GM18907 (cell line): ENCODE results near the gene CXCL3.
A peak's percentile ranks its signal among the peaks of the same experiment; 100 is the strongest.
"Not testable (repeated sequence)": the region's sequence is repeated elsewhere in the genome, so short reads cannot be mapped to it uniquely, and the experiment has no call there.

Experiments
- ATAC-seq: cut with Tn5 transposase; IDR thresholded peaks from one replicate; pipeline ENCODE4 v1.9.1; 2021; ENCODE audit warnings: mild to moderate bottlenecking, moderate library complexity; ENCODE audit not compliant: unreplicated experiment

The CXCL3 gene

GRCh38 chr4:74038425-74039314 lies at the start of gene CXCL3:
CXCL3 (minus strand) TSS chr4:74038689; CDS start chr4:74038611, 78 bp downstream.
- ATAC-seq = peak; percentile 76

GRCh38 chr4:74087481-74087880 lies 49.0 kb upstream of the CXCL3 start:
- no peak for ATAC-seq

GRCh38 chr4:74085669-74086068 lies 47.2 kb upstream of the CXCL3 start:
- no peak for ATAC-seq

- ATAC-seq = no peak
Observed at GRCh38 chr4:74084984-74085383, 46.5 kb upstream of the CXCL3 start.

- no peak for ATAC-seq
Observed at GRCh38 chr4:74083546-74083945, 45.1 kb upstream of the CXCL3 start.

GRCh38 chr4:74081035-74081434 lies 42.5 kb upstream of the CXCL3 start:
- no peak for ATAC-seq

- ATAC-seq = not testable (repeated sequence)
Observed at GRCh38 chr4:74080351-74080750, 41.9 kb upstream of the CXCL3 start.

GRCh38 chr4:74079024-74079423 lies 40.5 kb upstream of the CXCL3 start:
- not testable (repeated sequence) for ATAC-seq

GRCh38 chr4:74073358-74073757 lies 34.9 kb upstream of the CXCL3 start:
- no peak for ATAC-seq

GRCh38 chr4:74072739-74073138 lies 34.2 kb upstream of the CXCL3 start:
- no peak for ATAC-seq

- no peak for ATAC-seq
Observed at GRCh38 chr4:74067586-74067985, 29.1 kb upstream of the CXCL3 start.

GRCh38 chr4:74066232-74066631 lies 27.7 kb upstream of the CXCL3 start:
- ATAC-seq = no peak

GRCh38 chr4:74065115-74065642 lies 26.7 kb upstream of the CXCL3 start:
- ATAC-seq = no peak

- no peak for ATAC-seq
Observed at GRCh38 chr4:74063859-74064258, 25.4 kb upstream of the CXCL3 start.

GRCh38 chr4:74062953-74063352 lies 24.5 kb upstream of the CXCL3 start:
- no peak for ATAC-seq

- no peak for ATAC-seq
Observed at GRCh38 chr4:74061430-74061829, 22.9 kb upstream of the CXCL3 start.

- ATAC-seq = no peak
Observed at GRCh38 chr4:74059161-74059829, 20.8 kb upstream of the CXCL3 start.

GRCh38 chr4:74058048-74058651 lies 19.7 kb upstream of the CXCL3 start:
- ATAC-seq = no peak

GRCh38 chr4:74057588-74057987 lies 19.1 kb upstream of the CXCL3 start:
- no peak for ATAC-seq

GRCh38 chr4:74056858-74057562 lies 18.5 kb upstream of the CXCL3 start:
- ATAC-seq = no peak
